Keratinocyte (primary cell): ENCODE data around the gene NCL.

Experiments
- EZH2 ChIP-seq: IDR thresholded peaks from one replicate; pipeline ENCODE4 v1.6.1; 2012; ENCODE audit warnings: inconsistent platforms, mild to moderate bottlenecking, low read length, moderate library complexity
- TF ChIP-seq, protein P1 (sequence below), 3 experiments: IDR thresholded peaks in 1 of 3; conservative IDR thresholded peaks in 1 of 3; optimal IDR thresholded peaks in 1 of 3; 2 replicates in 2 of 3; 3 replicates in 1 of 3; pipeline versions ENCODE3 to v1.5.1; 2011; ENCODE audit warnings: low read length in 3 of 3, mild to moderate bottlenecking in 3 of 3, moderate library complexity in 2 of 3, control low read depth in 1 of 3, inconsistent platforms in 1 of 3; ENCODE audit not compliant: insufficient read depth in 2 of 3; ENCODE audit errors: extremely low read depth in 1 of 3

DNA sequence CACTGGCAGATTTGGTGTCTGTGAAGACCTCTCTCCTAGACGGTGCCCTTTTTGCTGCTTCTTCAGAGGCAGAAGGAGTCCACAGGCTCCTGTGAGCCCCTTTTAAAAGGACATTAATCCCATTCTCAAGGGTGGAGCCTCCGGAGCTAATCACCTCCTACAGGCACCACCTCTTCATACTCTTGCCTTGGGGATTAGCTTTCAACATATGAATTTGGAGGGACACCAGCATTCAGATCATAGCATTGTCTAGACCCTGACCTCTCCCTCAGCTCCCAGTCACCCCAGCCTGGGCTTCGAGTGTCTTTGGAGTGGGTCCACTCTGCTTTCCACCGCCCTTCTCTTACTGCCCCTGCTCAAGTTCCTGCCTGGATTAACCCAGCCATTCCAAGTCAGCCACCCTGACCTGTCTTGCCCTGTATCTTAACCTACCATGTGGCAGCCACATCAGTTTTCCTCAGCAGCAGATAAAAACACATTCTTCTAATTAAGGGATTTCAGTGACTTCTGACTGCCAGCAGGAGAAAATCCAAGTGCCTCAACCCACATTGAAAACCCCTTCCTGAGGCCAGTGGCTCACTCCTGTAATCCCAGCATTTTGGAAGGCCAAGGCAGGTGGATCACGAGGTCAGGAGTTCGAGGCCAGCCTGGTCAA, 6.1 kb upstream of the NCL start:
- TF ChIP-seq, protein P1, sequence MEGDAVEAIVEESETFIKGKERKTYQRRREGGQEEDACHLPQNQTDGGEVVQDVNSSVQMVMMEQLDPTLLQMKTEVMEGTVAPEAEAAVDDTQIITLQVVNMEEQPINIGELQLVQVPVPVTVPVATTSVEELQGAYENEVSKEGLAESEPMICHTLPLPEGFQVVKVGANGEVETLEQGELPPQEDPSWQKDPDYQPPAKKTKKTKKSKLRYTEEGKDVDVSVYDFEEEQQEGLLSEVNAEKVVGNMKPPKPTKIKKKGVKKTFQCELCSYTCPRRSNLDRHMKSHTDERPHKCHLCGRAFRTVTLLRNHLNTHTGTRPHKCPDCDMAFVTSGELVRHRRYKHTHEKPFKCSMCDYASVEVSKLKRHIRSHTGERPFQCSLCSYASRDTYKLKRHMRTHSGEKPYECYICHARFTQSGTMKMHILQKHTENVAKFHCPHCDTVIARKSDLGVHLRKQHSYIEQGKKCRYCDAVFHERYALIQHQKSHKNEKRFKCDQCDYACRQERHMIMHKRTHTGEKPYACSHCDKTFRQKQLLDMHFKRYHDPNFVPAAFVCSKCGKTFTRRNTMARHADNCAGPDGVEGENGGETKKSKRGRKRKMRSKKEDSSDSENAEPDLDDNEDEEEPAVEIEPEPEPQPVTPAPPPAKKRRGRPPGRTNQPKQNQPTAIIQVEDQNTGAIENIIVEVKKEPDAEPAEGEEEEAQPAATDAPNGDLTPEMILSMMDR (optimal IDR thresholded peaks at IDR 0.05 in 1 of 3, IDR thresholded peaks at IDR 0.05 in 1 of 3, conservative IDR thresholded peaks at IDR 0.05 in 1 of 3; ENCODE audit: extremely low read depth in 1 of 3, insufficient read depth in 2 of 3, low read length in 3 of 3) = no peak
- no peak for TF ChIP-seq EZH2
